Breast epithelium (tissue), 3 donors: ENCODE measurements around the gene KCNG2.

Experiments
- POLR2A ChIP-seq: fragments of 450-650 bp; IDR thresholded peaks from one replicate; pipeline ENCODE4 v1.6.1; 2016; ENCODE audit warnings: antibody characterized with exemption, mild to moderate bottlenecking, moderate library complexity
- TF ChIP-seq, protein P1 (sequence below), 3 donors: fragments of 450-650 bp; IDR thresholded peaks; one replicate each; pipeline ENCODE4 v1.5.1; 2016 to 2017; ENCODE audit warnings: antibody characterized with exemption in 3 of 3, mild to moderate bottlenecking in 3 of 3, moderate library complexity in 3 of 3

DNA sequence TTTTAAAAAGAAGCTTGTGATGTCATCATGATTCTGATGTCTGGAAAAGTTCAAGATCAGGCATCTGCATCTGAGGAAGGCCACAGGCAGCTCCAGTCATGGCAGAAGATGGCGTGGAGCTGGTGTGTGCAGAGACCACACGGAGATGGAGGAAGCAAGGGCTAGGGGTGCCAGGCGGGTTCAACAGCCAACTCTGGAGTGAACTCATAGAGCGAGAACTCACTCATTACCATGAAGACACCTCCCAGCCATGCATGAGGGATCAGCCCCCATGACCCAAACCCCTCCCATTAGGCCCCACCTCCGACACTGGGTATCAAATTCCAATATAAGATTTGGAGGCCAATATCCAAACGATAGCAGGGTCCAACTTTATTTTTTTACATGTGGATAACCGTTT is 61.6 kb downstream of the KCNG2 start:
- no peak for TF ChIP-seq POLR2A
- TF ChIP-seq, protein P1, sequence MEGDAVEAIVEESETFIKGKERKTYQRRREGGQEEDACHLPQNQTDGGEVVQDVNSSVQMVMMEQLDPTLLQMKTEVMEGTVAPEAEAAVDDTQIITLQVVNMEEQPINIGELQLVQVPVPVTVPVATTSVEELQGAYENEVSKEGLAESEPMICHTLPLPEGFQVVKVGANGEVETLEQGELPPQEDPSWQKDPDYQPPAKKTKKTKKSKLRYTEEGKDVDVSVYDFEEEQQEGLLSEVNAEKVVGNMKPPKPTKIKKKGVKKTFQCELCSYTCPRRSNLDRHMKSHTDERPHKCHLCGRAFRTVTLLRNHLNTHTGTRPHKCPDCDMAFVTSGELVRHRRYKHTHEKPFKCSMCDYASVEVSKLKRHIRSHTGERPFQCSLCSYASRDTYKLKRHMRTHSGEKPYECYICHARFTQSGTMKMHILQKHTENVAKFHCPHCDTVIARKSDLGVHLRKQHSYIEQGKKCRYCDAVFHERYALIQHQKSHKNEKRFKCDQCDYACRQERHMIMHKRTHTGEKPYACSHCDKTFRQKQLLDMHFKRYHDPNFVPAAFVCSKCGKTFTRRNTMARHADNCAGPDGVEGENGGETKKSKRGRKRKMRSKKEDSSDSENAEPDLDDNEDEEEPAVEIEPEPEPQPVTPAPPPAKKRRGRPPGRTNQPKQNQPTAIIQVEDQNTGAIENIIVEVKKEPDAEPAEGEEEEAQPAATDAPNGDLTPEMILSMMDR (IDR thresholded peaks at IDR 0.05): no peak
